HepG2 (cell line): ENCODE data around the gene CTNNA3. TPM values are rescaled to one million over a fixed set of nuclear protein-coding genes. Genes with fewer than 3 reads are reported as not detected.

Source experiments
- ATAC-seq: fragments of 200-7000 bp; cut with Tn5 transposase; 3 replicates; pipeline ENCODE4 v1.9.1; 2020; ENCODE audit warnings: mild to moderate bottlenecking, moderate library complexity
- BruUV-seq: library from RNA; stranded (reverse); fragments of 400-500 nt; replicated peaks from 2 replicates; lab custom pipeline; 2021; lab: Mats Ljungman, UMichigan
- CTCF ChIA-PET: fragments of 300-600 bp; formaldehyde crosslinking; extraction: SDS; loops from one replicate; lab custom pipeline; 2021; ENCODE audit warnings: low total read pairs, inconsistent platforms, low intra/inter-chr PET ratio; lab: Yijun Ruan, JAX
- POLR2A ChIA-PET: fragments of 350-600 bp; sonication (Branson Sonifier 250); formaldehyde crosslinking; loops from one replicate; lab custom pipeline; 2020; ENCODE audit warnings: antibody characterized with exemption, inconsistent platforms; lab: Yijun Ruan, JAX
- DNase-seq: peaks from one replicate; pipeline ENCODE4 v3.0.0-alpha.2; 2015; ENCODE audit warnings: low spot score
- FAIRE-seq: peaks from 3 replicates; lab custom pipeline; 2011; peaks lifted over from hg19 to GRCh38; lab: Jason Lieb, UNC
- H2AFZ ChIP-seq: one replicate; pipeline ENCODE4 v1.6.1; 2011; ENCODE audit warnings: low read length, inconsistent platforms
- H3K27ac ChIP-seq: fragments of 300-600 bp; 3 replicates; pipeline ENCODE4 v1.8.0; 2011; ENCODE audit warnings: mixed run types, mild to moderate bottlenecking, mixed read lengths, low read length, inconsistent platforms; ENCODE audit not compliant: insufficient read depth; ENCODE audit errors: extremely low read length
- H3K27me3 ChIP-seq, 2 experiments: fragments of 200-600 bp in 1 of 2; 2 replicates in 1 of 2; 3 replicates in 1 of 2; pipeline versions ENCODE4 v1.6.0 to v1.8.0; 2011; ENCODE audit warnings: low read length in 2 of 2, mild to moderate bottlenecking in 2 of 2, moderate library complexity in 2 of 2, inconsistent platforms in 1 of 2; ENCODE audit not compliant: insufficient read depth in 2 of 2, control insufficient read depth in 1 of 2
- H3K36me3 ChIP-seq, 2 experiments: fragments of 200-600 bp in 1 of 2; replicated peaks in 1 of 2; 2 replicates in 1 of 2; 3 replicates in 1 of 2; pipeline versions ENCODE4 v1.5.1 to v1.8.0; 2011; ENCODE audit warnings: low read length in 2 of 2, inconsistent platforms in 1 of 2; ENCODE audit not compliant: insufficient read depth in 2 of 2, control insufficient read depth in 1 of 2
- H3K4me1 ChIP-seq: 2 replicates; pipeline ENCODE4 v1.5.1; 2012; ENCODE audit warnings: low read length, inconsistent platforms; ENCODE audit not compliant: insufficient read depth
- H3K4me2 ChIP-seq: 2 replicates; pipeline ENCODE4 v1.6.0; 2011; ENCODE audit warnings: low read depth, low read length, inconsistent platforms
- H3K4me3 ChIP-seq, 3 experiments: fragments of 200-600 bp in 1 of 3; sonication (generic), shearing (Covaris generic) in 1 of 3; replicated peaks in 1 of 3; 2 replicates each; pipeline ENCODE4 v1.5.1; 2011 to 2016; ENCODE audit warnings: low read length in 3 of 3, inconsistent platforms in 2 of 3, low read depth in 2 of 3, mild to moderate bottlenecking in 2 of 3, control low read depth in 1 of 3, mixed read lengths in 1 of 3; ENCODE audit not compliant: insufficient read depth in 1 of 3
- H3K79me2 ChIP-seq: one replicate; pipeline ENCODE4 v1.6.1; 2011; ENCODE audit warnings: low read length, inconsistent platforms; ENCODE audit not compliant: insufficient read depth
- H3K9ac ChIP-seq: 2 replicates; pipeline ENCODE4 v1.6.0; 2011; ENCODE audit warnings: mild to moderate bottlenecking, low read depth, low read length, inconsistent platforms; ENCODE audit not compliant: insufficient read depth
- H3K9me3 ChIP-seq: 2 replicates; pipeline ENCODE4 v1.5.1; 2012; ENCODE audit warnings: mild to moderate bottlenecking, low read length
- H4K20me1 ChIP-seq: 2 replicates; pipeline ENCODE4 v1.6.0; 2011; ENCODE audit warnings: inconsistent platforms, mild to moderate bottlenecking, low read length, moderate library complexity; ENCODE audit not compliant: insufficient read depth
- GPBP1L1 ChIP-seq: sonication (generic); formaldehyde crosslinking; IDR thresholded peaks from 2 replicates; pipeline ENCODE4 v1.5.0; 2020; ENCODE audit warnings: mild to moderate bottlenecking, missing genetic modification reagents
- NR2F1 ChIP-seq, 2 experiments: fragments of 450-650 bp in 1 of 2; formaldehyde crosslinking in 1 of 2; IDR thresholded peaks; 2 replicates each; pipeline versions ENCODE4 v1.5.0 to v1.6.1; 2016 to 2020; ENCODE audit warnings: mild to moderate bottlenecking in 1 of 2, missing compliant biosample characterization in 1 of 2, missing genetic modification reagents in 1 of 2, moderate library complexity in 1 of 2
- RBM39 ChIP-seq: fragments of 200-400 bp; formaldehyde crosslinking; IDR thresholded peaks from one replicate; pipeline ENCODE4 v1.6.1; 2018; ENCODE audit warnings: antibody characterized with exemption, mild to moderate bottlenecking, low read depth, low read length; ENCODE audit not compliant: poor library complexity, severe bottlenecking
- WGBS: methylation state at CpG from one replicate; pipeline ENCODE4 v1.1.6; 2017; ENCODE audit warnings: low lambda C conversion rate; 5-methylcytosine and 5-hydroxymethylcytosine counted together
- in situ Hi-C: cut with HindIII; loops from 2 replicates; pipeline ENCODE4 v1.10.0; 2017; ENCODE audit warnings: low pct_unique_long_range_greater_than_20kb; ENCODE audit not compliant: extremely low pct_ligation_motif_present
- intact Hi-C: fragments of 100-400 bp; cut with micrococcal nuclease; formaldehyde crosslinking; loops from one replicate; pipeline ENCODE4 v1.10.0; 2022; ENCODE audit not compliant: unreplicated experiment
- polyA plus RNA-seq, 8 experiments: library from polyadenylated mRNA; depleted of rRNA in 3 of 8; stranded (reverse) in 7 of 8; unstranded in 1 of 8; fragments of >200 nt; fragmentation: Illumina TruSeq in 4 of 8; extraction: Trizol in 4 of 8; gene quantifications; 2 replicates each; pipeline versions ENCODE4 v1.2.1 to v1.2.3, GENCODE V29; 2011 to 2016; ENCODE audit warnings: low read depth in 4 of 8, missing spikeins in 1 of 8, mixed read lengths in 1 of 8; ENCODE audit not compliant: insufficient read depth in 1 of 8
- total RNA-seq, 5 experiments: library from RNA; depleted of rRNA; stranded (reverse); fragments of >200 nt; fragmentation: Illumina TruSeq; extraction: Trizol; gene quantifications; 2 replicates each; pipeline ENCODE4 v1.2.3, GENCODE V29; 2016; ENCODE audit warnings: low read depth in 1 of 5

CTNNA3 gene
- total and polyA plus RNA-seq, 2 of the 13 experiments (the other 11 are each of a cell fraction or from before 2014, with no cell fraction given): not detected

- Histone ChIP-seq H2AFZ (no peak overlapping the region), H4K20me1 (no peaks in the 10 kb centered on the region), H3K36me3 (no peaks in the 10 kb centered on the region), H3K79me2 (no peaks in the 10 kb centered on the region), H3K9me3 (no peaks in the 10 kb centered on the region), H3K4me3 (no peak overlapping the region)
- no peak for DNase-seq
- FAIRE-seq: no peak
- intact Hi-C loops: no loop called here
- CTCF ChIA-PET: no interaction called here
- no TSS peak for BruUV-seq
- ATAC-seq: no peak
- POLR2A ChIA-PET: no interaction called here
- in situ Hi-C loops: no loop called here
- no peak for TF ChIP-seq RBM39
- TF ChIP-seq, all 625 proteins: peak for 0
- Histone ChIP-seq H3K9ac (no peak overlapping the region), H3K4me1 (no peaks in the 10 kb centered on the region), H3K27me3 (no peaks in the 10 kb centered on the region; a peak in 1 of 5 replicates), H3K27ac (no peak overlapping the region), H3K4me2 (no peak overlapping the region)
- 5% methylated on average over 1 of the region's 1 CpG for whole genome bisulfite sequencing
Measured at GRCh38 chr10:67669978-67670377, 26.0 kb downstream of the CTNNA3 start.

- Histone ChIP-seq H3K4me2 (no peak overlapping the region), H3K27ac (no peak overlapping the region), H3K9me3 (no peaks in the 10 kb centered on the region), H3K27me3 (no peaks in the 10 kb centered on the region; a peak in 1 of 5 replicates), H3K79me2 (no peaks in the 10 kb centered on the region), H3K36me3 (no peaks in the 10 kb centered on the region), H3K9ac (no peak overlapping the region)
- POLR2A ChIA-PET: no interaction called here
- DNase-seq: peak; percentile 3
- FAIRE-seq: no peak
- intact Hi-C loops: no loop called here
- 40% methylated on average over 3 of the region's 3 CpGs for WGBS
- TF ChIP-seq GPBP1L1 (no peak), NR2F1 (CRISPR knock-in tag; IDR thresholded peaks at IDR 0.05) (no peak)
- TF ChIP-seq, all 625 proteins: peak for 0
- Histone ChIP-seq H3K4me1 (no peaks in the 10 kb centered on the region), H2AFZ (no peak overlapping the region), H3K4me3 (no peak overlapping the region), H4K20me1 (no peaks in the 10 kb centered on the region)
- CTCF ChIA-PET: no interaction called here
- ATAC-seq: no peak
- no TSS peak for BruUV-seq
- in situ Hi-C loops: no loop called here
Measured at GRCh38 chr10:67668448-67668847, 27.5 kb downstream of the CTNNA3 start.
